ENCODE data around the gene GGT1. TPM values are rescaled to one million over a fixed set of nuclear protein-coding genes. Genes with fewer than 3 reads are reported as not detected.

Gene GGT1
- total RNA-seq, 2 donors from 2014 or later: 64.6 to 114 TPM

DNA sequence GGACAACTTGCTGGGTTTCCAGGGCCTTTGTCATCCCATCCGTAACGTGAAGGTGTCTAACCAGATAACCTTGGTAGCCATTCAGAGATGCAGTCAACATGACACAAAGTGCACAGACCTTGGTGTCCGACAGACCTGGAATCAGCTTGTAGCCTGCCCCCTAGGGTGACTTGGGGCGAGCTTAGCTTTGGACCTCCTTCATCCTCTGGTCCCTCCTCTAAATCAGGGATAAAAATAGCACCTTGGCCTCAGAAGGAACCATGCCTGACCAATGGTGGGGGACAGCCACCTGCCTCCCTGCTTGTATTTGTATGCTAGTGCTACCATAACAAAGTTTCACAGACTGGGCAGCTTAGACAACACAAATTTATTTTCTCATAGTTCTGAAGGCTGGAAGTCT, 43.5 kb upstream of the GGT1 start:
- Histone ChIP-seq H3K27me3 (replicated peaks; ENCODE audit: insufficient read depth) (no peaks in the 10 kb centered on the region), H3K4me1 (replicated peaks) (peaks cover 6% of the 10 kb centered on the region), H3K9me3 (no peaks in the 10 kb centered on the region), H3K4me3 (no peak overlapping the region), H3K27ac (no peak overlapping the region), H3K36me3 (peaks cover 0 to 8% of the 10 kb centered on the region in 2 donors)
- TF ChIP-seq, protein P1, sequence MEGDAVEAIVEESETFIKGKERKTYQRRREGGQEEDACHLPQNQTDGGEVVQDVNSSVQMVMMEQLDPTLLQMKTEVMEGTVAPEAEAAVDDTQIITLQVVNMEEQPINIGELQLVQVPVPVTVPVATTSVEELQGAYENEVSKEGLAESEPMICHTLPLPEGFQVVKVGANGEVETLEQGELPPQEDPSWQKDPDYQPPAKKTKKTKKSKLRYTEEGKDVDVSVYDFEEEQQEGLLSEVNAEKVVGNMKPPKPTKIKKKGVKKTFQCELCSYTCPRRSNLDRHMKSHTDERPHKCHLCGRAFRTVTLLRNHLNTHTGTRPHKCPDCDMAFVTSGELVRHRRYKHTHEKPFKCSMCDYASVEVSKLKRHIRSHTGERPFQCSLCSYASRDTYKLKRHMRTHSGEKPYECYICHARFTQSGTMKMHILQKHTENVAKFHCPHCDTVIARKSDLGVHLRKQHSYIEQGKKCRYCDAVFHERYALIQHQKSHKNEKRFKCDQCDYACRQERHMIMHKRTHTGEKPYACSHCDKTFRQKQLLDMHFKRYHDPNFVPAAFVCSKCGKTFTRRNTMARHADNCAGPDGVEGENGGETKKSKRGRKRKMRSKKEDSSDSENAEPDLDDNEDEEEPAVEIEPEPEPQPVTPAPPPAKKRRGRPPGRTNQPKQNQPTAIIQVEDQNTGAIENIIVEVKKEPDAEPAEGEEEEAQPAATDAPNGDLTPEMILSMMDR (IDR thresholded peaks at IDR 0.05): no peak
- TF ChIP-seq POLR2A (IDR thresholded peaks at IDR 0.05): no peak
- TF ChIP-seq POLR2AphosphoS5 (IDR thresholded peaks at IDR 0.05): no peak
- WGBS: 59% methylated on average over 4 of the region's 4 CpGs
- intact Hi-C loops (cut with DNase I): no loop called here
- DNase-seq (ENCODE audit: low spot score): no peak

DNA sequence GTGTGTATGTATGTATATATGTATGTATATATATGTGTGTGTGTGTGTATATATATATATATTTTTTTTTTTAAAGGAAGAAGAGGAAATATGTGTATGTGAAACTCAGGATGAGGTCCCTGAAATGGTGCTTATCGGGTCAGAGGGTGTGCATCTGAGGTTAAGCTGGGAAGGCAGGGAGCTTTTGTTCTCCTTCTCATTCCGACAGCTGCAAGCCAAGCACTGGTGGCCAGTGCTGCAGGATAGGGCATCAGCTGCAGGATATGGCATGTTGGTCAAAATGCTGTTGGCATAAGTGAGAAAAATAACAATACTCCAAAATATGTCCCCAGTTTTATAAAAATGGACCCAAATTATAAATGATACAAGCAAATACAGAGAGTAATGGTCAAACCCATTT, 39.7 kb upstream of the GGT1 start:
- H3K4me3 ChIP-seq: no peak overlapping the region
- H3K27me3 ChIP-seq (replicated peaks; ENCODE audit: insufficient read depth): no peaks in the 10 kb centered on the region
- intact Hi-C loops (cut with DNase I): no loop called here
- peaks cover 0 to 8% of the 10 kb centered on the region in 2 donors for H3K36me3 ChIP-seq
- DNase-seq (ENCODE audit: low spot score): no peak
- WGBS: 92% methylated on average over 2 of the region's 2 CpGs
- H3K27ac ChIP-seq: no peak overlapping the region
- H3K4me1 ChIP-seq (replicated peaks): no peaks in the 10 kb centered on the region
- TF ChIP-seq POLR2AphosphoS5 (IDR thresholded peaks at IDR 0.05) (no peak), POLR2A (IDR thresholded peaks at IDR 0.05) (no peak)
- TF ChIP-seq, protein P1 (IDR thresholded peaks at IDR 0.05): no peak
- no peaks in the 10 kb centered on the region for H3K9me3 ChIP-seq

DNA sequence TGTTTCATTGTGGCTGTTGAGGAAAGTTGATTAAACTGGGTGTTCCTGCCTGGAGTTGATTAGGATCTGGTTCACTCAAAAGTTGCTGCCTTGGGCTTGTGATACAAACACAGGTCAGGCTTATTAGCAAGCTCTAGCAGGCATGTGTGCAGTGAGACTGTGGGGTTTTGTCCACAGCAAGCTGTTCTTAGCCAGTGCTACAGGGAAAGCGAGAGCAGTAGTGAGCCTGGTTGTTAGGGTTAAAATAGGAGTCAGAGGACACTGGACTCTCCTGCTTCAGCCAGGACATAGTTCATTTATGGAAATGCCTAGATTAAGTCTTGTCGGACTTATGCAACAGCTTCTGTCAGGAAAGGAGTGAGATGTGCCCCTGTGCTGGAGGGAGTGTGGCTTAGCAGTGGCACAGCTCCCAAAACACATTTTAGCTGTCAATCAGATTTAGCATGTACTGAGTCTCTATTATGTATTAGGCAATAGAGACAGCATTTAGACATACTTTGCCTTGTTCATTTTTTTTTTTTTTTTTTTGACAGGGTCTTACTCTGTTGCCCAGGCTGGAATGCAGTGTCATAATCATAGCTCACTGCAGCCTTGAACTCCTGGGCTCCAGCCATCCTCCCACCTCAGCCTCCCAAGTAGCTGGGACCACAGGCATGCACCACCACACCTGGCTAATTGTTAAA, 38.5 kb upstream of the GGT1 start:
- Histone ChIP-seq H3K9me3 (no peaks in the 10 kb centered on the region), H3K27ac (no peak overlapping the region), H3K4me3 (no peak overlapping the region), H3K4me1 (replicated peaks) (no peaks in the 10 kb centered on the region), H3K36me3 (peaks cover 0 to 9% of the 10 kb centered on the region in 2 donors), H3K27me3 (replicated peaks; ENCODE audit: insufficient read depth) (no peaks in the 10 kb centered on the region)
- intact Hi-C loops (cut with DNase I): no loop called here
- no peak for DNase-seq (ENCODE audit: low spot score)
- TF ChIP-seq POLR2AphosphoS5 (IDR thresholded peaks at IDR 0.05) (no peak), POLR2A (IDR thresholded peaks at IDR 0.05) (no peak)
- TF ChIP-seq, protein P1 (IDR thresholded peaks at IDR 0.05): no peak
- WGBS: 59% methylated on average over 2 of the region's 2 CpGs

DNA sequence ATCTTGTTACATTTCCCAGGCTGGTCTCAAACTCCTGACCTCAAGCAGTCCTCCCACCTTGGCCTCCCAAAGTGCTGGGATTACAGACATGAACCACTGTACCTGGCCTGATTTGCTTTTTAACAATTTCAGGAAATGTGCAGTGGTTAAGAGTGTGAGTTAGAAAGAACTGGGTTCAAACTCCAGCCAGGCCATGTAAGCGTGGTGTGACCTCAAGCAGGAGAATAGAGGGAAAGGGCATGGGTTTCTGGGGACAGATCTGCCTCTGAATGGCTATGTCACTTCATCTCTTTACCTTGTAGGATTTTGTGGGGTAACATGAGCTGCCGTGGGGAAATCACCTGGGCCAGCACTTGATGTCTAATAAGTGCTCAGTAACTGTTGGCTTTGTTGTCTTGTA, 37.9 kb upstream of the GGT1 start:
- Histone ChIP-seq H3K9me3 (no peaks in the 10 kb centered on the region), H3K27ac (no peak overlapping the region), H3K4me3 (no peak overlapping the region), H3K27me3 (replicated peaks; ENCODE audit: insufficient read depth) (no peaks in the 10 kb centered on the region), H3K36me3 (peaks cover 0 to 15% of the 10 kb centered on the region in 2 donors), H3K4me1 (replicated peaks) (no peaks in the 10 kb centered on the region)
- WGBS: 88% methylated on average over 2 of the region's 2 CpGs
- DNase-seq (ENCODE audit: low spot score): no peak
- TF ChIP-seq POLR2A (IDR thresholded peaks at IDR 0.05): no peak
- TF ChIP-seq, protein P1 (IDR thresholded peaks at IDR 0.05): no peak
- TF ChIP-seq POLR2AphosphoS5 (IDR thresholded peaks at IDR 0.05): no peak
- intact Hi-C loops (cut with DNase I): no loop called here

DNA sequence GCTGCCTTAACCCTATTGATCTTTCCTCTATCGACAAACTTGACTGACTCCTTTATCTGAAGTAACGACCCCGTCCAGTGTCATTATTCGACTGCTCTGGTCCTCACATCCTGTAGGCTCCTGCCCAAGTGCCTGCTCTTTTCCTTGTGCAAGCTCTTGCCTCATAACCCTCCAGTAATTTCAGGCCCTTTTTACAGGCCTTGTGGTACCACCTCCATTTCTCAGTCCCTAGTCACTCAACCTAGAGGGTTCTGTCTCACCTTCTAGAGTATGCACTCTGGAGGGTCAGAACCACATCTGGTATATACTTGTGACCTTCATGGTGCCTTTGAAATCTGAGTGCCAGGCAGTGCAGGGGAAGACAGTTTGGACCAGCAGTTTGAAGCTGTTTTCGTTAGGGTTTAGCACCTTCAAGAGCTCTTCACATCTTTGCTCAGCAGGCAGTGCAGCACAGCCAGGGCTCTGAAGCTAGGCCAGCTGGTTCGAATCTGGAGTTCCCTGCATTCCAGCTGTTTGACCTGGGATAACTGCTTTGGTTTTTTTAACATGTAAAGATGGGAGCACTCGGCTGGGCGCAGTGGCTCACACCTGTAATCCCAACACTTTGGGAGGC, 36.0 kb upstream of the GGT1 start:
- TF ChIP-seq POLR2A (IDR thresholded peaks at IDR 0.05) (no peak), POLR2AphosphoS5 (IDR thresholded peaks at IDR 0.05) (no peak)
- TF ChIP-seq, protein P1 (IDR thresholded peaks at IDR 0.05): no peak
- Histone ChIP-seq H3K27ac (no peak overlapping the region), H3K27me3 (replicated peaks; ENCODE audit: insufficient read depth) (no peaks in the 10 kb centered on the region), H3K9me3 (no peaks in the 10 kb centered on the region), H3K4me1 (replicated peaks) (no peaks in the 10 kb centered on the region), H3K36me3 (peaks cover 0 to 11% of the 10 kb centered on the region in 2 donors), H3K4me3 (no peak overlapping the region)
- no peak for DNase-seq (ENCODE audit: low spot score)
- WGBS: 79% methylated on average over 8 of the region's 8 CpGs
- intact Hi-C loops (cut with DNase I): no loop called here
